Measurements from ENCODE around the gene ARHGEF2. TPM values are rescaled to one million over a fixed set of nuclear protein-coding genes. Genes with fewer than 3 reads are reported as not detected.
A peak's percentile ranks its signal among the peaks of the same experiment; 100 is the strongest.

Gene ARHGEF2
- total and polyA plus RNA-seq, 9 of the 15 experiments (the other 6 are each of a cell fraction or from before 2014, with no cell fraction given): 7.1 to 162 (median 62.2) TPM

GRCh38 chr1:156020293-156021092 is 42.1 kb upstream of the ARHGEF2 start, which contains the start of gene SSR2 (continued):
- TF ChIP-seq CHAMP1 (IDR thresholded peaks at IDR 0.05): no peak
- no peak for TF ChIP-seq CBX8 (IDR thresholded peaks at IDR 0.05; ENCODE audit: borderline replicate concordance, extremely low read depth, low read depth, low read length, poor library complexity, severe bottlenecking)
- no peak for TF ChIP-seq HNRNPH1 (optimal IDR thresholded peaks at IDR 0.05; ENCODE audit: low read depth, low read length)
- TF ChIP-seq THAP7 (CRISPR knock-in tag; IDR thresholded peaks at IDR 0.05): no peak
- TF ChIP-seq YY1 (IDR thresholded peaks at IDR 0.05; ENCODE audit: borderline replicate concordance in 1 of 3, control insufficient read depth in 1 of 3, extremely low read depth in 1 of 3, insufficient read depth in 3 of 3, insufficient read length in 1 of 3, insufficient replicate concordance in 2 of 3, low read depth in 1 of 3, low read length in 2 of 3): peak in 1 of 3 experiments; percentile 44
- no peak for TF ChIP-seq CBX1 (IDR thresholded peaks at IDR 0.05; ENCODE audit: low read depth)
- no peak for TF ChIP-seq ZBTB5 (IDR thresholded peaks at IDR 0.05)
- TF ChIP-seq CREBBP (IDR thresholded peaks at IDR 0.05; ENCODE audit: low read depth, low read length): no peak
- TF ChIP-seq C11orf30 (IDR thresholded peaks at IDR 0.05; ENCODE audit: low read depth): peak; percentile 20; the same call in 1 of the 2 replicates
- no peak for TF ChIP-seq ZNF134 (CRISPR knock-in tag; conservative IDR thresholded peaks at IDR 0.05)
- TF ChIP-seq CREB3 (tag; conservative IDR thresholded peaks at IDR 0.05; ENCODE audit: low read depth): no peak
- no peak for TF ChIP-seq NFE2 (IDR thresholded peaks at IDR 0.05; ENCODE audit: low read depth)
- no peak for TF ChIP-seq CLOCK (CRISPR knock-in tag; IDR thresholded peaks at IDR 0.05; ENCODE audit: borderline replicate concordance)

Data from K562 (cell line).